HL-60 (cell line): ENCODE data around the gene PLCD1.

ENCODE experiments used
- DNase-seq, 2 experiments: peaks; one replicate each; pipeline ENCODE4 v3.0.0-alpha.2; 2010 to 2020; ENCODE audit warnings: low read depth in 1 of 2, low spot score in 1 of 2
- H3K27ac ChIP-seq: fragments of 250-450 bp; sonication (Bioruptor Pico); replicated peaks from 2 replicates; pipeline ENCODE4 v1.5.1; 2020; ENCODE audit warnings: mild to moderate bottlenecking, moderate library complexity
- H3K27me3 ChIP-seq: fragments of 250-450 bp; sonication (Bioruptor Pico); 2 replicates; pipeline ENCODE4 v1.5.1; 2021; ENCODE audit warnings: mild to moderate bottlenecking, moderate library complexity; ENCODE audit not compliant: insufficient read depth, poor library complexity, severe bottlenecking
- H3K4me3 ChIP-seq: replicated peaks from 2 replicates; pipeline ENCODE4 v1.5.1; 2011; ENCODE audit warnings: mild to moderate bottlenecking, control low read depth, low read length; ENCODE audit not compliant: insufficient read depth
- CTCF ChIP-seq: IDR thresholded peaks from one replicate; pipeline ENCODE4 v1.5.1; 2011; ENCODE audit warnings: low read length, control low read depth, inconsistent platforms; ENCODE audit not compliant: insufficient read depth
- GABPA ChIP-seq: IDR thresholded peaks from 2 replicates; pipeline ENCODE4 v1.6.1; 2012; ENCODE audit warnings: low read depth
- POLR2AphosphoS5 ChIP-seq: IDR thresholded peaks from 2 replicates; pipeline ENCODE4 v1.6.1; 2012; ENCODE audit warnings: low read depth
- REST ChIP-seq: IDR thresholded peaks from 2 replicates; pipeline ENCODE4 v1.6.1; 2012; ENCODE audit warnings: low read depth; ENCODE audit not compliant: insufficient replicate concordance
- SPI1 ChIP-seq: IDR thresholded peaks from 2 replicates; pipeline ENCODE4 v1.6.1; 2012; ENCODE audit warnings: low read depth, mild to moderate bottlenecking, borderline replicate concordance

Gene PLCD1

GRCh38 chr3:38022301-38022700 is 7.1 kb downstream of the PLCD1 start:
- H3K4me3 ChIP-seq: no peak overlapping the region
- TF ChIP-seq REST (no peak), CTCF (no peak), GABPA (no peak), SPI1 (no peak), POLR2AphosphoS5 (no peak)
- H3K27me3 ChIP-seq: no peaks in the 10 kb centered on the region
- H3K27ac ChIP-seq: no peak overlapping the region
- DNase-seq: no peak

- Histone ChIP-seq H3K27ac (no peak overlapping the region), H3K27me3 (no peaks in the 10 kb centered on the region), H3K4me3 (no peak overlapping the region)
- TF ChIP-seq CTCF (no peak), REST (no peak), GABPA (no peak), POLR2AphosphoS5 (no peak), SPI1 (no peak)
- DNase-seq: no peak
These were observed 8.2 kb downstream of the PLCD1 start for GRCh38 chr3:38021196-38021595.

- H3K27ac ChIP-seq: no peak overlapping the region
- TF ChIP-seq GABPA (no peak), SPI1 (no peak), POLR2AphosphoS5 (no peak), REST (no peak), CTCF (no peak)
- no peaks in the 10 kb centered on the region for H3K27me3 ChIP-seq
- no peak for DNase-seq
- H3K4me3 ChIP-seq: no peak overlapping the region
These were observed 9.1 kb downstream of the PLCD1 start for GRCh38 chr3:38020342-38020726.
